AG04449 (cell line): ENCODE data around the gene IFT57.

Source experiments
- CTCF ChIA-PET: fragments of 350-600 bp; formaldehyde crosslinking; extraction: SDS; loops from one replicate; lab custom pipeline; 2021; ENCODE audit warnings: antibody characterized with exemption; lab: Yijun Ruan, JAX
- POLR2A ChIA-PET: fragments of 400-600, 350-600 bp; formaldehyde crosslinking; extraction: SDS; loops from one replicate; lab custom pipeline; 2020; ENCODE audit warnings: antibody characterized with exemption, inconsistent platforms; lab: Yijun Ruan, JAX
- DNase-seq: peaks from one replicate; pipeline ENCODE4 v3.0.0-alpha.2; 2010; ENCODE audit warnings: low read depth, low spot score
- H3K4me3 ChIP-seq: 2 replicates; pipeline ENCODE4 v1.5.1; 2011; ENCODE audit warnings: low read depth, mild to moderate bottlenecking, control low read depth, low read length
- CTCF ChIP-seq: IDR thresholded peaks from one replicate; pipeline ENCODE4 v1.5.1; 2011; ENCODE audit warnings: mild to moderate bottlenecking, moderate library complexity, low read length, control low read depth, inconsistent platforms; ENCODE audit not compliant: insufficient read depth; ENCODE audit errors: missing control alignments

Gene IFT57

GRCh38 chr3:108200024-108200423, 22.2 kb downstream of the IFT57 start:
- no peak for DNase-seq
- ChIA-PET POLR2A (no interaction called here), CTCF (no interaction called here)
- no peak for TF ChIP-seq CTCF
- H3K4me3 ChIP-seq, result no peak overlapping the region

GRCh38 chr3:108191394-108191793, 30.8 kb downstream of the IFT57 start:
- DNase-seq, result no peak
- POLR2A ChIA-PET, result no interaction called here
- TF ChIP-seq CTCF, result no peak
- CTCF ChIA-PET, result no interaction called here
- H3K4me3 ChIP-seq, result no peak overlapping the region

GRCh38 chr3:108190346-108190745, 31.9 kb downstream of the IFT57 start:
- DNase-seq, result no peak
- H3K4me3 ChIP-seq, result no peak overlapping the region
- TF ChIP-seq CTCF, result no peak
- POLR2A ChIA-PET, result no interaction called here
- CTCF ChIA-PET, result no interaction called here

- no peak for DNase-seq
- CTCF ChIA-PET, result interaction anchor here (0.6 kb wide), 1 partner anchor 14 kb away, joined by 3 read pairs; no protein-coding TSS in a partner anchor
- TF ChIP-seq CTCF, result no peak
- H3K4me3 ChIP-seq, result no peak overlapping the region
- POLR2A ChIA-PET, result no interaction called here
These were observed 32.8 kb downstream of the IFT57 start for GRCh38 chr3:108189440-108189839.

GRCh38 chr3:108185536-108185935, 36.7 kb downstream of the IFT57 start:
- no peak for DNase-seq
- no peak for TF ChIP-seq CTCF
- CTCF ChIA-PET, result interaction anchor here (1.0 to 1.1 kb wide), 2 partner anchors 29 to 220 kb away, joined by 3 read pairs; no protein-coding TSS in a partner anchor
- no peak overlapping the region for H3K4me3 ChIP-seq
- POLR2A ChIA-PET, result no interaction called here

GRCh38 chr3:108184824-108185223, 37.4 kb downstream of the IFT57 start:
- no peak overlapping the region for H3K4me3 ChIP-seq
- DNase-seq, result no peak
- ChIA-PET CTCF (interaction anchor here (1.0 to 1.1 kb wide), 2 partner anchors 28 to 220 kb away, joined by 3 read pairs; no protein-coding TSS in a partner anchor), POLR2A (no interaction called here)
- no peak for TF ChIP-seq CTCF
